Pancreas (tissue), 10 donors: ENCODE data around the gene BEGAIN. TPM values are rescaled to one million over a fixed set of nuclear protein-coding genes. Genes with fewer than 3 reads are reported as not detected.
A peak's percentile ranks its signal among the peaks of the same experiment; 100 is the strongest.

Source experiments
- ATAC-seq, 4 donors: fragments of 200-7000 bp; cut with Tn5 transposase; one replicate each; pipeline versions ENCODE4 v1.8.0 to v1.9.1; 2020; ENCODE audit warnings: mild to moderate bottlenecking in 4 of 4, moderate library complexity in 4 of 4
- DNase-seq, 6 donors: peaks; one replicate each; pipeline ENCODE4 v3.0.0-alpha.2; 2020
- FAIRE-seq: peaks from 2 replicates; lab custom pipeline; 2012; peaks lifted over from hg19 to GRCh38; lab: Jason Lieb, UNC
- H3K27ac ChIP-seq, 4 donors: fragments of 200-600 bp; sonication (generic); 1 replicate in 3 of 4; 2 replicates in 1 of 4; pipeline versions ENCODE4 v1.5.0 to v1.8.0; 2020
- H3K27me3 ChIP-seq, 4 donors: fragments of 200-600 bp; one replicate each; pipeline ENCODE4 v1.8.0; 2021
- H3K36me3 ChIP-seq, 3 donors: fragments of 200-600 bp; sonication (generic) in 1 of 3; one replicate each; pipeline versions ENCODE4 v1.5.0 to v1.8.0; 2020 to 2021
- H3K4me1 ChIP-seq, 3 donors: fragments of 200-600 bp; one replicate each; pipeline ENCODE4 v1.8.0; 2021
- H3K4me3 ChIP-seq, 4 donors: fragments of 200-600 bp; sonication (generic) in 2 of 4; one replicate each; pipeline versions ENCODE4 v1.5.0 to v1.8.0; 2020 to 2021
- H3K9me3 ChIP-seq, 4 donors: fragments of 200-600 bp; one replicate each; pipeline ENCODE4 v1.8.0; 2021
- WGBS, 2 donors: extraction: QIAGEN DNeasy Blood & Tissue Kit; methylation state at CpG; one replicate each; pipeline ENCODE4 v1.1.7; 2013; 5-methylcytosine and 5-hydroxymethylcytosine counted together
- intact Hi-C, 3 donors: fragments of 100-400 bp; cut with DNase I; formaldehyde crosslinking; loops; one replicate each; pipeline versions ENCODE4 v1.11.1 to v1.14.2; 2022
- polyA plus RNA-seq, 2 donors: library from polyadenylated mRNA; stranded (reverse); fragments of 200-250 nt; gene quantifications; one replicate each; pipeline ENCODE4 v1.2.3, GENCODE V29; 2013
- total RNA-seq, 6 donors: library from RNA; stranded (reverse); fragmentation: NEBNext Ultra II Directional in 4 of 6; extraction: Animal tissue kit (Norgen Biotek cat#: 25700) in 4 of 6; gene quantifications; one replicate each; pipeline versions ENCODE4 v1.2.1 to v1.2.4, GENCODE V29; 2021 to 2023
- TF ChIP-seq, protein P1 (sequence below), 4 donors: fragments of 200-600 bp; sonication (generic) in 3 of 4; IDR thresholded peaks; one replicate each; pipeline versions ENCODE4 v1.5.0 to v1.8.0; 2021; ENCODE audit warnings: antibody characterized with exemption in 4 of 4
- donor health status: healthy with polysubstance abuse.
- donor health status: DM: no; HTN: no; CAD: no; lungs with moderate emphysema.
- donor health status: DM: no; HTN: no; CAD: no.
- donor health status: control.
- donor health status: control.
- donor health status: Bipolar disorder and iron deficiency.
- donor health status: DM: yes; HTN: yes; CAD: no.
- donor health status: DM: no; HTN: no; CAD: no.
- donor health status: DM: no; HTN: no; CAD: no.
- donor health status: DM: yes; HTN: yes; CAD: no.

Gene BEGAIN
- total and polyA plus RNA-seq, 8 donors: 9.1 to 32.2 (median 15.4) TPM

- Histone ChIP-seq H3K36me3 (peaks cover 0 to 10% (median 6%) of the 10 kb centered on the region in 3 donors), H3K27ac (no peak overlapping the region), H3K9me3 (no peaks in the 10 kb centered on the region), H3K4me1 (peaks cover 0 to 4% (median 0%) of the 10 kb centered on the region in 3 donors), H3K4me3 (no peak overlapping the region), H3K27me3 (no peaks in the 10 kb centered on the region)
- TF ChIP-seq, protein P1, sequence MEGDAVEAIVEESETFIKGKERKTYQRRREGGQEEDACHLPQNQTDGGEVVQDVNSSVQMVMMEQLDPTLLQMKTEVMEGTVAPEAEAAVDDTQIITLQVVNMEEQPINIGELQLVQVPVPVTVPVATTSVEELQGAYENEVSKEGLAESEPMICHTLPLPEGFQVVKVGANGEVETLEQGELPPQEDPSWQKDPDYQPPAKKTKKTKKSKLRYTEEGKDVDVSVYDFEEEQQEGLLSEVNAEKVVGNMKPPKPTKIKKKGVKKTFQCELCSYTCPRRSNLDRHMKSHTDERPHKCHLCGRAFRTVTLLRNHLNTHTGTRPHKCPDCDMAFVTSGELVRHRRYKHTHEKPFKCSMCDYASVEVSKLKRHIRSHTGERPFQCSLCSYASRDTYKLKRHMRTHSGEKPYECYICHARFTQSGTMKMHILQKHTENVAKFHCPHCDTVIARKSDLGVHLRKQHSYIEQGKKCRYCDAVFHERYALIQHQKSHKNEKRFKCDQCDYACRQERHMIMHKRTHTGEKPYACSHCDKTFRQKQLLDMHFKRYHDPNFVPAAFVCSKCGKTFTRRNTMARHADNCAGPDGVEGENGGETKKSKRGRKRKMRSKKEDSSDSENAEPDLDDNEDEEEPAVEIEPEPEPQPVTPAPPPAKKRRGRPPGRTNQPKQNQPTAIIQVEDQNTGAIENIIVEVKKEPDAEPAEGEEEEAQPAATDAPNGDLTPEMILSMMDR (IDR thresholded peaks at IDR 0.05): no peak
- peak in 2 of 6 donors; percentile 6 to 19 for DNase-seq
- WGBS, 2 donors: 95 to 99% methylated on average over 2 of the region's 2 CpGs
- intact Hi-C loops: loop anchor here in 1 of 3 donors (5.0 kb wide), 1 partner anchor 116 kb away; no protein-coding TSS in a partner anchor
- no peak for FAIRE-seq
- ATAC-seq: no peak
Measured at GRCh38 chr14:100526632-100527031, 60.6 kb downstream of the BEGAIN start.

- no peaks in the 10 kb centered on the region for H3K4me1 ChIP-seq
- no peaks in the 10 kb centered on the region for H3K27me3 ChIP-seq
- no peak for FAIRE-seq
- TF ChIP-seq, protein P1 (IDR thresholded peaks at IDR 0.05): no peak
- no peak overlapping the region for H3K27ac ChIP-seq
- H3K9me3 ChIP-seq: no peaks in the 10 kb centered on the region
- 94 to 97% methylated on average over 4 of the region's 4 CpGs for WGBS, 2 donors
- no peak for ATAC-seq
- DNase-seq: peak in 2 of 6 donors; percentile 21 to 25
- H3K4me3 ChIP-seq: no peak overlapping the region
- H3K36me3 ChIP-seq: peaks cover 0 to 10% (median 6%) of the 10 kb centered on the region in 3 donors
- intact Hi-C loops: loop anchor here in 1 of 3 donors (5.0 kb wide), 1 partner anchor 116 kb away; no protein-coding TSS in a partner anchor
Measured at GRCh38 chr14:100526057-100526456, 61.2 kb downstream of the BEGAIN start.

DNA sequence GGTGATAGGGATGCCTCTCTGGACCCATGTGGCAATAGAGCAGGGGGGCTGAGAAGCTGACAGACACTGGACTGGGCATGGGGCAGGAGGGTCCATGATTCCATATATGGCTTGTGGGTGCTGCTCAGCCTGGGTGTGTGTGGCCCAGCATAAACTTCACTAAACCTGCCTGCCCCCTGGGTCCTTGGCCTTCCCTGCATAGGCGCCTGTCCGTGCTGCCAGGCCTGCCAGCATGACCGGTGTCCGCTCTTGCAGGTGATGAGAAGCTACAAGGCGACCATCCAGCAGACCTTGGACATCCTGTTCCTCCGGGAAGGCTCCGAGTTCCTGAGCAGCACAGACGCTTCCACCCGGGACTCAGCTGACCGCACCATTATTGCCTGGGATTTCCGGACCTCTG, 61.6 kb downstream of the BEGAIN start:
- Histone ChIP-seq H3K36me3 (peaks cover 0 to 10% (median 6%) of the 10 kb centered on the region in 3 donors), H3K4me1 (no peaks in the 10 kb centered on the region), H3K4me3 (no peak overlapping the region), H3K27me3 (no peaks in the 10 kb centered on the region), H3K9me3 (no peaks in the 10 kb centered on the region), H3K27ac (no peak overlapping the region)
- TF ChIP-seq, protein P1 (IDR thresholded peaks at IDR 0.05): no peak
- no peak for FAIRE-seq
- peak in 2 of 6 donors; percentile 42 to 51 for DNase-seq
- no peak for ATAC-seq
- WGBS, 2 donors: 91 to 94% methylated on average over 11 of the region's 11 CpGs
- intact Hi-C loops: loop anchor here in 1 of 3 donors (5.0 kb wide), 1 partner anchor 117 kb away; no protein-coding TSS in a partner anchor

DNA sequence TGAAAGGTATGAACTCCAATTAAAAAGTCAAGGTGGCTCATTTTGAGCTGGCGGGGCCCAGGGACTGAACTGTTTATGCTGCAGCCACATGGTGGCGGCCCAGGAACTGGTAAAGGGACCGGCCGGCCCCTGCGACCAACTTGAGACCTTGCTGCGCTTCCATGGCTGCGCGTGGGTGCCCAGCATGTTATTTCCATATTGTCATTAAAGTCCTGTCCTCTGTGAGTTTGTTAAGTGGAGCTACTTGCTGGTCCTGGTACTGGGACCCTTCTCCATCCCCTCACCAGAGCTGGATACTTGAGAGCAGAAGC, 62.3 kb downstream of the BEGAIN start:
- WGBS, 2 donors: 63 to 65% methylated on average over 8 of the region's 8 CpGs
- Histone ChIP-seq H3K36me3 (peaks cover 0 to 10% (median 6%) of the 10 kb centered on the region in 3 donors), H3K4me1 (no peaks in the 10 kb centered on the region), H3K4me3 (no peak overlapping the region), H3K27ac (no peak overlapping the region), H3K9me3 (no peaks in the 10 kb centered on the region), H3K27me3 (no peaks in the 10 kb centered on the region)
- intact Hi-C loops: loop anchor here in 2 of 3 donors (5.0 kb wide), 2 partner anchors 117 to 122 kb away; no protein-coding TSS in a partner anchor
- DNase-seq (peak; percentile 29 to 86 (median 68)), FAIRE-seq (no peak), ATAC-seq (peak; percentile 46 to 93 (median 83))
- TF ChIP-seq, protein P1 (IDR thresholded peaks at IDR 0.05): peak in 1 of 4 donors; percentile 60
